C1 segment of cervical spinal cord (tissue), 14 donors: ENCODE results near the gene ABCD2.
"Not testable (repeated sequence)": the region's sequence is repeated elsewhere in the genome, so short reads cannot be mapped to it uniquely, and the experiment has no call there.

ENCODE experiments used
- DNase-seq, 14 donors: peaks; one replicate each; lab custom pipeline; 2025; lab: John Stamatoyannopoulos, UW

The ABCD2 gene

GRCh38 chr12:39619660-39620433 lies at the start of gene ABCD2:
TSS of gene ABCD2 (minus strand) at chr12:39619803. CDS start at chr12:39619615, 188 bp downstream.
- DNase-seq = peak in 13 of 14 donors; percentile 36 to 95 (median 72)

GRCh38 chr12:39660101-39660500 lies 40.5 kb upstream of the ABCD2 start:
- DNase-seq = no peak

GRCh38 chr12:39647383-39647782 lies 27.8 kb upstream of the ABCD2 start:
- DNase-seq = no peak

GRCh38 chr12:39646963-39647362 lies 27.4 kb upstream of the ABCD2 start:
- no peak for DNase-seq

- DNase-seq = no peak
Measured at GRCh38 chr12:39643052-39643451, 23.4 kb upstream of the ABCD2 start.

- no peak for DNase-seq
Measured at GRCh38 chr12:39638840-39639239, 19.2 kb upstream of the ABCD2 start.

GRCh38 chr12:39638178-39638577 lies 18.6 kb upstream of the ABCD2 start:
- no peak for DNase-seq

- no peak for DNase-seq
Measured at GRCh38 chr12:39632670-39633069, 13.1 kb upstream of the ABCD2 start.

GRCh38 chr12:39628836-39629235 lies 9.2 kb upstream of the ABCD2 start:
- no peak for DNase-seq

GRCh38 chr12:39627914-39628313 lies 8.3 kb upstream of the ABCD2 start:
- DNase-seq = no peak

GRCh38 chr12:39626033-39626814 lies 6.6 kb upstream of the ABCD2 start:
- DNase-seq = no peak

GRCh38 chr12:39623919-39624318 lies 4.3 kb upstream of the ABCD2 start:
- DNase-seq = no peak

GRCh38 chr12:39623160-39623559 lies 3.6 kb upstream of the ABCD2 start:
- DNase-seq = not testable (repeated sequence)

GRCh38 chr12:39622306-39622705 lies 2.7 kb upstream of the ABCD2 start:
- no peak for DNase-seq

GRCh38 chr12:39621670-39622069 lies 2.1 kb upstream of the ABCD2 start:
- no peak for DNase-seq

GRCh38 chr12:39620659-39621658 lies 1.4 kb upstream of the ABCD2 start:
- DNase-seq = peak in 1 of 14 donors; percentile 59

- peak in 6 of 14 donors; percentile 67 to 95 (median 70) for DNase-seq
Measured at GRCh38 chr12:39619316-39619659, 315 bp downstream of the ABCD2 start.

GRCh38 chr12:39618701-39619100 lies 902 bp downstream of the ABCD2 start:
- DNase-seq = peak in 3 of 14 donors; percentile 7 to 56 (median 38)

- DNase-seq = peak in 1 of 14 donors; percentile 22
Measured at GRCh38 chr12:39617887-39618286, 1.7 kb downstream of the ABCD2 start.

- peak in 1 of 14 donors; percentile 55 for DNase-seq
Measured at GRCh38 chr12:39616666-39617065, 2.9 kb downstream of the ABCD2 start.

GRCh38 chr12:39616251-39616650 lies 3.4 kb downstream of the ABCD2 start:
- DNase-seq = peak in 1 of 14 donors; percentile 42

- peak in 1 of 14 donors; percentile 47 for DNase-seq
Measured at GRCh38 chr12:39613525-39613924, 6.1 kb downstream of the ABCD2 start.
